ENCODE results near the gene RABAC1.

RABAC1 gene

GRCh38 chr19:41929536-41930071 is 29.5 kb downstream of the RABAC1 start (continued):
- TF ChIP-seq POU6F1 (CRISPR knock-in tag; IDR thresholded peaks at IDR 0.05; ENCODE audit: borderline replicate concordance, low read depth): no peak
- TF ChIP-seq CREB5 (CRISPR knock-in tag; IDR thresholded peaks at IDR 0.05; ENCODE audit: low read depth): no peak

GRCh38 chr19:41928754-41929535 is 30.2 kb downstream of the RABAC1 start:
- no peak for TF ChIP-seq ZNF70 (CRISPR knock-in tag; IDR thresholded peaks at IDR 0.05)
- TF ChIP-seq TCF4 (CRISPR knock-in tag; IDR thresholded peaks at IDR 0.05; ENCODE audit: borderline replicate concordance): no peak
- no peak for TF ChIP-seq PPARA (CRISPR knock-in tag; IDR thresholded peaks at IDR 0.05; ENCODE audit: borderline replicate concordance)
- TF ChIP-seq ZNF565 (CRISPR knock-in tag; conservative IDR thresholded peaks at IDR 0.05; ENCODE audit: low read depth): no peak
- no peak for TF ChIP-seq ZC3H10 (CRISPR knock-in tag; IDR thresholded peaks at IDR 0.05)
- no peak for TF ChIP-seq CREB5 (CRISPR knock-in tag; IDR thresholded peaks at IDR 0.05; ENCODE audit: low read depth)
- no peak for TF ChIP-seq CSDC2 (CRISPR knock-in tag; IDR thresholded peaks at IDR 0.05)
- TF ChIP-seq ZFP3 (CRISPR knock-in tag; IDR thresholded peaks at IDR 0.05): no peak
- no peak; the same call in 2 of the 3 replicates for ATAC-seq

- ATAC-seq: peak; percentile 64
Measured at GRCh38 chr19:41928221-41928683, 30.9 kb downstream of the RABAC1 start, which contains the start of gene ERFL. ERFL (minus strand) TSS chr19:41928449; CDS start chr19:41912919, 15,530 bp downstream.

GRCh38 chr19:41927497-41928192 is 31.5 kb downstream of the RABAC1 start:
- no peak for TF ChIP-seq OSR1 (CRISPR knock-in tag; IDR thresholded peaks at IDR 0.05)
- TF ChIP-seq, protein P1, sequence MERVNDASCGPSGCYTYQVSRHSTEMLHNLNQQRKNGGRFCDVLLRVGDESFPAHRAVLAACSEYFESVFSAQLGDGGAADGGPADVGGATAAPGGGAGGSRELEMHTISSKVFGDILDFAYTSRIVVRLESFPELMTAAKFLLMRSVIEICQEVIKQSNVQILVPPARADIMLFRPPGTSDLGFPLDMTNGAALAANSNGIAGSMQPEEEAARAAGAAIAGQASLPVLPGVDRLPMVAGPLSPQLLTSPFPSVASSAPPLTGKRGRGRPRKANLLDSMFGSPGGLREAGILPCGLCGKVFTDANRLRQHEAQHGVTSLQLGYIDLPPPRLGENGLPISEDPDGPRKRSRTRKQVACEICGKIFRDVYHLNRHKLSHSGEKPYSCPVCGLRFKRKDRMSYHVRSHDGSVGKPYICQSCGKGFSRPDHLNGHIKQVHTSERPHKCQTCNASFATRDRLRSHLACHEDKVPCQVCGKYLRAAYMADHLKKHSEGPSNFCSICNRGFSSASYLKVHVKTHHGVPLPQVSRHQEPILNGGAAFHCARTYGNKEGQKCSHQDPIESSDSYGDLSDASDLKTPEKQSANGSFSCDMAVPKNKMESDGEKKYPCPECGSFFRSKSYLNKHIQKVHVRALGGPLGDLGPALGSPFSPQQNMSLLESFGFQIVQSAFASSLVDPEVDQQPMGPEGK (CRISPR knock-in tag; IDR thresholded peaks at IDR 0.05; ENCODE audit: borderline replicate concordance): no peak
- no peak for TF ChIP-seq ISL1 (CRISPR knock-in tag; IDR thresholded peaks at IDR 0.05)
- no peak for TF ChIP-seq ARNTL (CRISPR knock-in tag; IDR thresholded peaks at IDR 0.05; ENCODE audit: borderline replicate concordance, low read depth)
- no peak for TF ChIP-seq BACH2 (CRISPR knock-in tag; IDR thresholded peaks at IDR 0.05; ENCODE audit: borderline replicate concordance)
- peak; percentile 9; the same call in 1 of the 3 replicates for ATAC-seq

More at GRCh38 chr19:41928221-41928683, 30.9 kb downstream of the RABAC1 start, which contains the start of gene ERFL:
- TF ChIP-seq ISL1 (CRISPR knock-in tag; IDR thresholded peaks at IDR 0.05) (no peak), CSRNP3 (CRISPR knock-in tag; IDR thresholded peaks at IDR 0.05) (no peak), CSDC2 (CRISPR knock-in tag; IDR thresholded peaks at IDR 0.05) (no peak), GLIS3 (CRISPR knock-in tag; IDR thresholded peaks at IDR 0.05) (no peak), TCF4 (CRISPR knock-in tag; IDR thresholded peaks at IDR 0.05; ENCODE audit: borderline replicate concordance) (no peak), ESRRG (CRISPR knock-in tag; IDR thresholded peaks at IDR 0.05) (no peak), ZFP30 (CRISPR knock-in tag; IDR thresholded peaks at IDR 0.05) (no peak)
- TF ChIP-seq, protein P1 (CRISPR knock-in tag; IDR thresholded peaks at IDR 0.05; ENCODE audit: borderline replicate concordance): no peak

Measured in SK-N-SH treated with all-trans-retinoic acid at 6 μM for 48 hours (cell line).